ENCODE measurements around the gene TANC1.

TANC1 gene

DNA sequence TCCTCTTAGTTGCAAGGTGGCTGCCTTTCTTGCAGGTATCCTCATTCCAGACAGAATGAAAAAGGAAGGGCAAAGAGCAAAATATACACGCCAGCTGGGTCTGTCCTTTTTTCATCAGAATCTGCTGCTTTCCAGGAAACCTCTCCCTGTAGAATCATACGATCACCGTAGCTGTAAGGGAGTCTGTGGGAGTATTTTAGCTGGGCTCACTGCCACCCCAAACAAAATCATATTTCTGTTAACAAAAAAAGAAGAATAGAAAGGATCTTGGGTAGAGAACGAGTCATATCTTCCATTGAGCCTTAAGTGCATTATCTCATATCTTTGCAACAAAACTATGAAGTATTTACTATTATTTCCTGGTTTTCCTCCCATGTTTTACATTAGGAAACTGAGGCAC, 15.0 kb upstream of the TANC1 start:
- no peak overlapping the region for H3K4me2 ChIP-seq (ENCODE audit: low read length)
- peaks cover 4 to 8% of the 10 kb centered on the region in 2 experiments for H3K4me1 ChIP-seq (ENCODE audit: control insufficient read depth in 1 of 2, insufficient read depth in 2 of 2, low read length in 2 of 2)
- no peak overlapping the region for H4K12ac ChIP-seq (ENCODE audit: low read depth, low read length)
- no peak overlapping the region for H3K14ac ChIP-seq (ENCODE audit: low read length)
- no peak overlapping the region for H3K9ac ChIP-seq (ENCODE audit: low read length)
- no peak overlapping the region for H3K27ac ChIP-seq (ENCODE audit: low read depth, low read length)
- no peaks in the 10 kb centered on the region for H3K79me1 ChIP-seq (ENCODE audit: low read length)
- H3K79me2 ChIP-seq (ENCODE audit: control insufficient read depth, insufficient read depth, low read length, poor library complexity), result no peaks in the 10 kb centered on the region
- H3K9me3 ChIP-seq (ENCODE audit: insufficient read depth, low read depth, low read length), result no peaks in the 10 kb centered on the region
- no peak for DNase-seq
- H2AK5ac ChIP-seq (ENCODE audit: low read length), result no peak overlapping the region
- no peak overlapping the region for H3K4ac ChIP-seq (ENCODE audit: low read depth, low read length)
- H2BK12ac ChIP-seq (ENCODE audit: low read length), result no peak overlapping the region
- H2AFZ ChIP-seq (ENCODE audit: insufficient read depth, low read length, poor library complexity), result no peak overlapping the region
- no peaks in the 10 kb centered on the region for H3K36me3 ChIP-seq (ENCODE audit: control insufficient read depth in 1 of 2, insufficient read depth in 2 of 2, low read length in 2 of 2)
- H3K4me3 ChIP-seq (ENCODE audit: low read depth, low read length), result no peak overlapping the region
- no CpG with 5 or more reads among the region's 4 CpGs for WGBS (ENCODE audit: extremely low coverage, insufficient coverage, insufficient read length)
- no peak overlapping the region for H2BK5ac ChIP-seq (ENCODE audit: low read depth, low read length, poor library complexity)
- H3K27me3 ChIP-seq (ENCODE audit: insufficient read depth, low read length), result no peaks in the 10 kb centered on the region
- no peak overlapping the region for H3K18ac ChIP-seq (ENCODE audit: low read length)
- no peak overlapping the region for H4K91ac ChIP-seq (ENCODE audit: low read depth, low read length)
- no peak overlapping the region for H4K8ac ChIP-seq (ENCODE audit: low read depth, low read length)
- H3K23ac ChIP-seq (ENCODE audit: low read length), result no peak overlapping the region
- no peak overlapping the region for H2BK120ac ChIP-seq (ENCODE audit: insufficient read depth, low read length, poor library complexity)

DNA sequence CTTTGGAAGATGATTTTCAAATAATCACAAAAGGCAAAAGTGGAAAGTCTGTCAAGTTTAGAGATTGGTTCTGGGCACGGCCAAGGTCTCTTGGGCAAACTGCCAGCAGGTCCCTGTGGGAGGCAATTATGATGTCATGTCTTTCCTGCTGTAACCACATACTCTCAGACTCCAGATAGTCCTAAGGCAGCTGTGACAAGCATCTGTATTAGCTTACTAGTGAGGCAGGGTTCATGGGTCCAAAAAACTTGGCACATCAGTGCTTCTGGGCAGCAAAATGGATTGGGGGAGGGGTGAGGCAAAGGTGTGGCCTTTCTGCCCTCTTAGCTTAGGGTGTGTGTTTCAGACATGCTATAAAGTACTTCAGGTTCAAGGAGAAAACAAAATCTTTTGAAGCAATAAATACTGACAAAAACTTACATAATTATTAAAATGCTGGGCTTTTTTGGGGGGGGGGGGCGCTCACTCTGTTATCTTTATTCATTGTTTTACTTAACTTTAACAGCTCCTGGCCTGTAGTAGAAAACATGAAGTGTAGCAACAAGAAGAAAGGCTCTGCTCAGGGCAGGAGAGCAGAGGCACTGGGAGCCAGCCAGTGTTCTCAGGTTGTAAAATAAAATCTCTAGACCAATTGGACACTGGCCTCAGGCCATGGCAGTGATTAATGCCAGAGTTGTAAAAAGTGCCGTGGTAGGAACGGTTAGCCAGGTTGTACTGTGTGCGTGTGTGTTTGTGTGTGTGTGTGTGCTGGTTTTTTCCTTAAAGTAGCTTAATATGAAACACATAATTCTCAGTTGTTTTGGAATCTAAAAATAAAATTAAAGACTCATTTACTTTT, 14.3 kb upstream of the TANC1 start:
- WGBS (ENCODE audit: extremely low coverage, insufficient coverage, insufficient read length), result no CpG with 5 or more reads among the region's 5 CpGs
- H2AK5ac ChIP-seq (ENCODE audit: low read length), result no peak overlapping the region
- H4K8ac ChIP-seq (ENCODE audit: low read depth, low read length), result no peak overlapping the region
- no peak overlapping the region for H4K12ac ChIP-seq (ENCODE audit: low read depth, low read length)
- H2BK120ac ChIP-seq (ENCODE audit: insufficient read depth, low read length, poor library complexity), result no peak overlapping the region
- no peak overlapping the region for H3K9ac ChIP-seq (ENCODE audit: low read length)
- H3K27ac ChIP-seq (ENCODE audit: low read depth, low read length), result no peak overlapping the region
- peak overlapping the region; percentile 6 for H3K4me2 ChIP-seq (ENCODE audit: low read length)
- H3K9me3 ChIP-seq (ENCODE audit: insufficient read depth, low read depth, low read length), result no peaks in the 10 kb centered on the region
- H3K79me1 ChIP-seq (ENCODE audit: low read length), result no peaks in the 10 kb centered on the region
- DNase-seq, result peak in 1 of 2 donors; percentile 41
- H3K4ac ChIP-seq (ENCODE audit: low read depth, low read length), result no peak overlapping the region
- peaks cover 4 to 8% of the 10 kb centered on the region in 2 experiments for H3K4me1 ChIP-seq (ENCODE audit: control insufficient read depth in 1 of 2, insufficient read depth in 2 of 2, low read length in 2 of 2)
- peak overlapping the region; percentile 61 for H2BK12ac ChIP-seq (ENCODE audit: low read length)
- H3K36me3 ChIP-seq (ENCODE audit: control insufficient read depth in 1 of 2, insufficient read depth in 2 of 2, low read length in 2 of 2), result no peaks in the 10 kb centered on the region
- no peaks in the 10 kb centered on the region for H3K79me2 ChIP-seq (ENCODE audit: control insufficient read depth, insufficient read depth, low read length, poor library complexity)
- H3K4me3 ChIP-seq (ENCODE audit: low read depth, low read length), result no peak overlapping the region
- no peak overlapping the region for H3K14ac ChIP-seq (ENCODE audit: low read length)
- no peak overlapping the region for H2BK5ac ChIP-seq (ENCODE audit: low read depth, low read length, poor library complexity)
- H3K27me3 ChIP-seq (ENCODE audit: insufficient read depth, low read length), result no peaks in the 10 kb centered on the region
- H3K23ac ChIP-seq (ENCODE audit: low read length), result no peak overlapping the region
- H3K18ac ChIP-seq (ENCODE audit: low read length), result no peak overlapping the region
- no peak overlapping the region for H4K91ac ChIP-seq (ENCODE audit: low read depth, low read length)
- no peak overlapping the region for H2AFZ ChIP-seq (ENCODE audit: insufficient read depth, low read length, poor library complexity)

- Histone ChIP-seq H4K8ac (ENCODE audit: low read depth, low read length) (no peak overlapping the region), H3K36me3 (ENCODE audit: control insufficient read depth in 1 of 2, insufficient read depth in 2 of 2, low read length in 2 of 2) (no peaks in the 10 kb centered on the region), H3K9me3 (ENCODE audit: insufficient read depth, low read depth, low read length) (no peaks in the 10 kb centered on the region), H3K18ac (ENCODE audit: low read length) (no peak overlapping the region), H3K9ac (ENCODE audit: low read length) (no peak overlapping the region), H3K4me1 (ENCODE audit: control insufficient read depth in 1 of 2, insufficient read depth in 2 of 2, low read length in 2 of 2) (peaks cover 4 to 8% of the 10 kb centered on the region in 2 experiments), H3K79me2 (ENCODE audit: control insufficient read depth, insufficient read depth, low read length, poor library complexity) (no peaks in the 10 kb centered on the region), H3K4me2 (ENCODE audit: low read length) (no peak overlapping the region), H4K91ac (ENCODE audit: low read depth, low read length) (no peak overlapping the region), H2BK120ac (ENCODE audit: insufficient read depth, low read length, poor library complexity) (no peak overlapping the region), H3K27ac (ENCODE audit: low read depth, low read length) (no peak overlapping the region), H4K12ac (ENCODE audit: low read depth, low read length) (no peak overlapping the region), H3K79me1 (ENCODE audit: low read length) (no peaks in the 10 kb centered on the region), H3K14ac (ENCODE audit: low read length) (no peak overlapping the region), H3K23ac (ENCODE audit: low read length) (no peak overlapping the region), H2AK5ac (ENCODE audit: low read length) (no peak overlapping the region), H2BK5ac (ENCODE audit: low read depth, low read length, poor library complexity) (no peak overlapping the region), H3K4me3 (ENCODE audit: low read depth, low read length) (no peak overlapping the region), H2AFZ (ENCODE audit: insufficient read depth, low read length, poor library complexity) (no peak overlapping the region), H3K27me3 (ENCODE audit: insufficient read depth, low read length) (no peaks in the 10 kb centered on the region), H3K4ac (ENCODE audit: low read depth, low read length) (no peak overlapping the region), H2BK12ac (ENCODE audit: low read length) (no peak overlapping the region)
- DNase-seq, result no peak
- WGBS (ENCODE audit: extremely low coverage, insufficient coverage, insufficient read length), result no CpG with 5 or more reads among the region's 2 CpGs
Measured at GRCh38 chr2:158955842-158956365, 12.5 kb upstream of the TANC1 start.

- peaks cover 4 to 5% of the 10 kb centered on the region in 2 experiments for H3K4me1 ChIP-seq (ENCODE audit: control insufficient read depth in 1 of 2, insufficient read depth in 2 of 2, low read length in 2 of 2)
- H3K36me3 ChIP-seq (ENCODE audit: control insufficient read depth in 1 of 2, insufficient read depth in 2 of 2, low read length in 2 of 2), result no peaks in the 10 kb centered on the region
- no peaks in the 10 kb centered on the region for H3K9me3 ChIP-seq (ENCODE audit: insufficient read depth, low read depth, low read length)
- H4K8ac ChIP-seq (ENCODE audit: low read depth, low read length), result no peak overlapping the region
- H2BK12ac ChIP-seq (ENCODE audit: low read length), result no peak overlapping the region
- no peak overlapping the region for H2BK5ac ChIP-seq (ENCODE audit: low read depth, low read length, poor library complexity)
- no peak overlapping the region for H3K27ac ChIP-seq (ENCODE audit: low read depth, low read length)
- no peaks in the 10 kb centered on the region for H3K79me2 ChIP-seq (ENCODE audit: control insufficient read depth, insufficient read depth, low read length, poor library complexity)
- H3K79me1 ChIP-seq (ENCODE audit: low read length), result no peaks in the 10 kb centered on the region
- no peak overlapping the region for H3K23ac ChIP-seq (ENCODE audit: low read length)
- DNase-seq, result no peak
- no peak overlapping the region for H3K18ac ChIP-seq (ENCODE audit: low read length)
- no peaks in the 10 kb centered on the region for H3K27me3 ChIP-seq (ENCODE audit: insufficient read depth, low read length)
- H3K14ac ChIP-seq (ENCODE audit: low read length), result no peak overlapping the region
- no peak overlapping the region for H2BK120ac ChIP-seq (ENCODE audit: insufficient read depth, low read length, poor library complexity)
- no peak overlapping the region for H2AFZ ChIP-seq (ENCODE audit: insufficient read depth, low read length, poor library complexity)
- H3K4ac ChIP-seq (ENCODE audit: low read depth, low read length), result no peak overlapping the region
- H4K91ac ChIP-seq (ENCODE audit: low read depth, low read length), result no peak overlapping the region
- no peak overlapping the region for H4K12ac ChIP-seq (ENCODE audit: low read depth, low read length)
- no peak overlapping the region for H3K9ac ChIP-seq (ENCODE audit: low read length)
- no peak overlapping the region for H3K4me3 ChIP-seq (ENCODE audit: low read depth, low read length)
- H3K4me2 ChIP-seq (ENCODE audit: low read length), result no peak overlapping the region
- no CpG with 5 or more reads among the region's 1 CpG for WGBS (ENCODE audit: extremely low coverage, insufficient coverage, insufficient read length)
- H2AK5ac ChIP-seq (ENCODE audit: low read length), result no peak overlapping the region
Measured at GRCh38 chr2:158958365-158958764, 10.1 kb upstream of the TANC1 start.

All from trophoblast cell (in vitro differentiated cells and primary cell).